GM19238 (cell line): ENCODE results near the gene PGBD5.
"Not testable (repeated sequence)": the region's sequence is repeated elsewhere in the genome, so short reads cannot be mapped to it uniquely, and the experiment has no call there.

Experiments used
- DNase-seq: peaks from one replicate; pipeline ENCODE4 v3.0.0; 2011; ENCODE audit warnings: low spot score; ENCODE audit not compliant: insufficient read length

PGBD5 gene, protein sequence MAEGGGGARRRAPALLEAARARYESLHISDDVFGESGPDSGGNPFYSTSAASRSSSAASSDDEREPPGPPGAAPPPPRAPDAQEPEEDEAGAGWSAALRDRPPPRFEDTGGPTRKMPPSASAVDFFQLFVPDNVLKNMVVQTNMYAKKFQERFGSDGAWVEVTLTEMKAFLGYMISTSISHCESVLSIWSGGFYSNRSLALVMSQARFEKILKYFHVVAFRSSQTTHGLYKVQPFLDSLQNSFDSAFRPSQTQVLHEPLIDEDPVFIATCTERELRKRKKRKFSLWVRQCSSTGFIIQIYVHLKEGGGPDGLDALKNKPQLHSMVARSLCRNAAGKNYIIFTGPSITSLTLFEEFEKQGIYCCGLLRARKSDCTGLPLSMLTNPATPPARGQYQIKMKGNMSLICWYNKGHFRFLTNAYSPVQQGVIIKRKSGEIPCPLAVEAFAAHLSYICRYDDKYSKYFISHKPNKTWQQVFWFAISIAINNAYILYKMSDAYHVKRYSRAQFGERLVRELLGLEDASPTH

DNA sequence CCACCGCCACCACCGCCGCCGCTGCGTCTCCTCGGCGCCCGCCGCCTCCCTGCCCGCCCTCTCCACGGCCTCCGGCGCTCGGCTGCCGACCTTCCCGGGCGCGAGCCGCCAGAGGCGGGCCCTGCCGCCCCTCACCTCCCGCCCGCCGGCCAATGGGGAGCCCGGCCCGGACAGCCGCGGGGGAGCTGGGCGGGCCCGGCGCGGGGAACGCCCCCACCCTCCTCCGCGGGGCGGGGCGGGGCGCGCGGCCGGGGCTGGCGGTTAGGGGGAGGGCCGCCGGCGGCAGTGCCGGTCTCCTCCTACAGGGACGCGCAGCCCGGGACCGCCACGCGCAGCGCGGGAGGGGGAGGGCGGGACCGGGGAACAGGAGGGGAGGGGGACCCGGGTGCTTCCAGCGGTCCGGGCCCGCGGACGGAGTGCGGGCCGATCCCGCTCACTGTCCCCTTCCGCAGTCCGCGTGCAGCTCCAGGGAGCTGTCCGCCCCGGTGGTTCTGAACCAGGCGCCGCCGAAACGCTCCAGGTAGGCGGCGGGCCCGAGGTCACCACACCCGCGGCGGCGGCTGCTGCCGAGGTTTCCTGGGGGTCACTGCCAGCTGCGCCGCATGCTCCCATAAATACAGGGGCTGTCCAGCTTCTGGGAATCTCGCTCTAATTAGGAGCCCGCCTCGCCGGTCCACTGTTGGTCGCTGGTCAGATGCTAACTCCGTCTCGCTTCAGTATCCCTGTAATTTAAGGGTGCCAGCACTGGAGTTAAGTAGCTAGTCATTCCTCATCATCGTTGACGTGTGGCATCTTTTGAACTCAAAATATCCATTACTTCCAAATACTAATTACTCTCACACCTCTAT lies at the start of gene PGBD5:
PGBD5 (minus strand) TSS at position 87 of the 848 bp plus-strand sequence. CDS start 404 bp downstream, outside the sequence.
- peak; percentile 67 for DNase-seq

DNA sequence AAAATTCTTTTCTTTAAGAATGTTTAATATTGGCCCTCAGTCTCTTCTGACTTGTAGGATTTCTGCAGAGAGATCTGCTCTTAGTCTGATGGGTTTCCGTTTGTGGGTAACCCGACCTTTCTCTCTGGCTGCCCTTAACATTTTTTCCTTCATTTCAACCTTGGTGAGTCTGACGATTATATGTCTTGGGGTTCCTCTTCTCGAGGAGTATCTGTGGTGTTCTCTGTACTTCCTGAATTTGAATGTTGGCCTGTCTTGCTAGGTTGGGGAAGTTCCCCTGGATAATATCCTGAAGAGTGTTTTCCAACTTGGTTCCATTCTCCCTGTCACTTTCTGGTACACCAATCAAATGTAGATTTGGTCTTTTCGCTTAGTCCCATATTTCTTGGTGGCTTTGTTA lies 48.8 kb upstream of the PGBD5 start:
- DNase-seq, result not testable (repeated sequence)

GRCh38 chr1:230470750-230471149 lies 44.6 kb upstream of the PGBD5 start:
- DNase-seq, result not testable (repeated sequence)

GRCh38 chr1:230469271-230469670 lies 43.1 kb upstream of the PGBD5 start:
- no peak for DNase-seq

- no peak for DNase-seq
Measured at GRCh38 chr1:230465691-230466090, 39.6 kb upstream of the PGBD5 start.

- no peak for DNase-seq
Measured at GRCh38 chr1:230464671-230465070, 38.5 kb upstream of the PGBD5 start.

DNA sequence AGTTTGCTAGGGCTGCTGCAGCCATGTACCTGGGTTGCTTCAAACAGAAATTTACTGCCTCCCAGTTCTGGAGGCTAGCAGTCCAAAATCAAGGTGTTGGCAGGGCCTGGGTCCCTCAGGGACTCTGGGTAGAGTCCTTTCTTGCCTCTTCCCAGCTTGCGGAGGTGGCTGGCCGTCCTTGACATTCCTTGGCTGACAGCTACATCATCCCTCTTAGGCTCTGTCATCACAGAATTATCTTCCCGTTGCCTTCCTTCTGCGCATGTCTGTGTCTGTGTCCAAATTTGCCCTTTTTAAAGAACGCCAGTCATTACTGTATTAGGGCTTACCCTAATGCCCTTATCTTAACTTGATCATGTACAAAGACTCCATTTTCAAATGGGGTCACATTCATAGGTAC lies 37.6 kb upstream of the PGBD5 start:
- DNase-seq, result no peak

- no peak for DNase-seq
Measured at GRCh38 chr1:230463326-230463725, 37.2 kb upstream of the PGBD5 start.

DNA sequence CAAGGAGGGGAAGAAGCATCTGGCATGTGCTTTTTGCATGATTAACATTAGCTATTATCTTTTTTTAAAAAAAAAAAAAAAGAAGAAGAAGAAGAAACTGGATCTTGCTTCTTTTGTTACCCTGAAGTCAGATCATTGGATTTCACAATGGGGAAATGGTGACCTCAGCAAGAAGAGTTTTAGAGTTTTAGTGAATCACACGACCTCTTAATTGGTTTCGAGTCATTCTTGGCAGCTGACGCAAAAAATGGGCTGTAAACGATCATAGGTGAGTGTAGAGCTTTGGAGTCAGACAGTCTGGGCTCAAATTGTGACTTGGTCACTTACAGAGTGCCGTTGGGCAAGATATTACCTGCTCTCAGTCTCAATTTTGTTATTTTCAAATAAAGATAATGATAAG lies 33.3 kb upstream of the PGBD5 start:
- no peak for DNase-seq

- DNase-seq, result no peak
Measured at GRCh38 chr1:230458509-230458908, 32.4 kb upstream of the PGBD5 start.

- DNase-seq, result no peak
Measured at GRCh38 chr1:230456478-230456877, 30.3 kb upstream of the PGBD5 start.

GRCh38 chr1:230455291-230455690 lies 29.2 kb upstream of the PGBD5 start:
- DNase-seq, result no peak

GRCh38 chr1:230453377-230453776 lies 27.2 kb upstream of the PGBD5 start:
- DNase-seq, result no peak

GRCh38 chr1:230441183-230442029 lies 15.3 kb upstream of the PGBD5 start:
- no peak for DNase-seq

DNA sequence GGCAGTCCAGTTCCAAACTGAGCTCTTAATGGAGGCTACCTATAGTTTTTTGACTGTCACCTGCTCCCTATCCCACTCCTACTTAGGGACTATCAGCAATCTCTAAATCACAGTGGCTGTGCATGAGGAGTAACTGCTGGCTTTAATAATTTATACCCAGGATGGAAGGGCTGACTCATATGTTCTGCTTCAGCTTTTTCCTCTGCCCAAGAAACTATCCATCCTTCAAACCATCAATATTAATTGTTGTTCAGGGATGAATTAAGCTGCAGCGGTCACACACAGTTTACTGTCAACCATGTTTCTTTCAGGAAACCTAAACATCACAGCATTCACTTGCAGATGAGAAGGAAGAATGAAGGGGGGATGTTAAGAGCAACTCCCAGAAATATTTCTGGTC lies 9.0 kb upstream of the PGBD5 start:
- no peak for DNase-seq

- no peak for DNase-seq
Measured at GRCh38 chr1:230431527-230431926, 5.4 kb upstream of the PGBD5 start.

DNA sequence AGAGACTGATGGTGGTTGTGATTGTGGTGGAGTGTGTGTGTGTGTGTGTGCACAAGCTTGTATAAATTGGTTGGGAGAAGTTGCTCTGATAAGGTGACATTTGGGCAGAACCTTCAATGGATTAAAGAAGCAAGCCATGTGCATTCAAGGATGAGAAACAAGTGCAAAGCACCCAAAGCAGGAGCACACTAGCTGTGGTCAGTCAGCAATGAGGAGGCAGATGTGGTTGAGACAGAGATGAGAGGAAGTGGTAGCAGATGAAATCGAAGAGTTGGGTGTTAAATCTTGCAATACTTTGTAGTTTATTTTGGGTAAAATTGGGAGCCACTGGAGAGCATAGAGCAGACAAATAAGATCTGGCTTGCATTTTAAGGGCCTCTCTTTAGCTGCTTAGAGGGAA lies 4.4 kb upstream of the PGBD5 start:
- no peak for DNase-seq

- DNase-seq, result no peak
Measured at GRCh38 chr1:230429067-230429735, 3.1 kb upstream of the PGBD5 start.

DNA sequence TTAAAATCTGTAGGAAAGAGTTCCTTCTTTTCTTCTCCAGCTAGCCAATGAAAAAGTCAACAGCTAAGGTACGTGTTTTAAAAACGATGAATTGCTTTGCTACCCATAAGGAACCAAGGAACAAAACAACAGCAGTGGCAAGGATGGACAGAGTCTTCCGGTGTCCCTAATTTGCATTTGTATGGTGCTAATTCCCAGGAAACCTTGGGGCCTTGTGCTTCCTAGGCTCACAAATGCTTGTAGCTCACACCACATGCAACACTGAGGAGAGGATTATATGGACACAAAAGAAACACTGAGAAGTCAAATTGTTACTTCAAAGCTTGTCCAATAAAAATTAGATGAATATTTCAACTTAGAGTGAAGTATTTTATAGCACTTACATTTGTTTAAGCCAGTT lies 1.8 kb upstream of the PGBD5 start:
- no peak for DNase-seq

DNA sequence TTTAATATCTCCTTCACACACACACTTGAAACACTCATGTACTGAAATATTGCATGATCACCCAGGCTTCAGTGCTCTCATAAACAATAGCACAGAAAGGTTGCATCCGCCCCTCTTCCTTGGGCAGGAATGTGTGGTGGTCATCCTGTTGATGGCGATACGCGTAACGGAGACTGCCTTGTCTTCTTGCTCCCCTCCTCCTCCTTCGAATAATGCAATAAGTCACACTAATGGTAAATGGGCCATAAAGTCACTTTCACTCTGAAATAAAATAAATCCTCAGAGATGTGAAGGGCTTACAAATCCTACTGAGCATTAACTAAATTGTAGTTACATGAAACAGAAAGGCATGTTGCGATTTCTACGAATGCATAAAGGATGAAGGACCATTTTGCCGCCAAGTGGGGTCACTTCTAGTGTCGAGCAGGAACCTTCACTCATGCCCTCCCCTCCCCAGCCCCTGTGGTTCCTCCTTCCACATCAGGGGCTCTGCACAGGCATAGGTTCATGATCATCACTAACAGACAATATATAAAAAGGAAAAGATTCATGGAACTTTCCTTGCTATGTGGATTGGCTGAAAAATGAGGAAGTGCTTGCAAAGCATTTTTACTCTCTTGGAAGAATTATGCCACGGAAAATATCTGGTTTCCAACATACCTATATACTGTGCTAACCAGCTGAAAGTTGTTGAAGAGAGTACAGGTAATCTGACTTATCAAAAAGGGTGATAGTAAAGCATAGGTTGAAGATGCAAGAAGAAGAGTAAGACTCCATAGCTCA lies 1.2 kb upstream of the PGBD5 start:
- DNase-seq, result no peak
